HG03135 (cell line): Measurements from ENCODE around the gene VTI1A.

Source experiments
- ATAC-seq: cut with Tn5 transposase; IDR thresholded peaks from one replicate; pipeline ENCODE4 v1.9.1; 2021; ENCODE audit warnings: mild to moderate bottlenecking, moderate library complexity; ENCODE audit not compliant: unreplicated experiment

VTI1A gene

DNA sequence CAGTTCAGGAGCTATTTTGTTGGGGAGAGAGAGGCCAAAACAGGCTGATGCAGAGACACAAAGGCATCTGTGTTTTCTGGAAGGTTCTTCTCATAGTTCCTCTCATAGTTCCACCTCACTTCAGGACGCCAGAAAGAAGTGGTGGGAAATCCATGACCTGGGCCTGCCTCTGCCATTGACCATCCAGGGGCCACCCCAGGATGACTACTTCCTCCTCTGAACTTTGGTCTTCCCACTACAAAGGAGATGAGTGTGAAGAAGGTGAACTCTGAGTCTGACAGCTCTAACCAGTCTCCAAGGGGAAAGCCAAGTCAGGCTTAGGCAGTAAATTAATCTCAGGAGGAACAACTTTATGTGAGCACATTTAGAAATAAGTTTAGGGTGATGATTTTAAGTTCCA lies 327.2 kb downstream of the VTI1A start:
- ATAC-seq: no peak

DNA sequence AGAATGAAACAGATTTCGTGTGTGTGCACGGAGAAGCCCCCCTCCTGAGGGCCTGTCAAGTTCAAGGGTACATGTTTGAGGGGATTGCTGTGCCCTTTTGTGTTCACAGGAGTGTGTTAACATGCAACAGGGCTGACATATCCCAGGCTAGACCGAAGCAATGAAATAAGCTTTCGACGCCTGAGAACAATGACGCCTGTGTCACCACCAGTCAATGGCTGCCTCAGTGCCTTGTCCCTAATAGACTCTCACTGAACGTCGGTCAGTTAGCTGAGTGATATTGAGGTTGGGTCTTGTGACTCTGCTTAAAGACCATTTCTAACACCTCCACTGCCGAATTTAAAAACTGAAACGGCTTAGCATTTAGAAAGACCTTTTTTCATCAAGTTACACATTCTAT lies 327.8 kb downstream of the VTI1A start:
- ATAC-seq: no peak

DNA sequence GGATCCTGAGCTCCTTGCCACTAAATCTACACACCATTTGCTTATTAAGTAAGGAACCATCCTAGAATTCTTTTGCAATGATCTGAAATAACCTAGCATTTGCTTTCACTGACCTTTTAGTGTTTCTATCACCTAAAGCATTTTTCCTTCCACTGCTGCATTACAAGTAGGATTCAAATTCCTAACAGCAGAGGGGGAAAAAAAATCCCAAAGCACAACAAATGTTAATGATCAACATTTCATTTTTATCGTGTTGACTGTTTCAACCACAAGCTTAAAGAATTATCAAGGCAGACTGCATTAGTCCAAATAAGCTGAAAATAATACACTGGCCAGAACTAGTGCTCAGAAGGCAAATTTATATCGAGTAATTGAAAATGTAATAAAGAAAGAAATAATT lies 328.4 kb downstream of the VTI1A start:
- no peak for ATAC-seq

DNA sequence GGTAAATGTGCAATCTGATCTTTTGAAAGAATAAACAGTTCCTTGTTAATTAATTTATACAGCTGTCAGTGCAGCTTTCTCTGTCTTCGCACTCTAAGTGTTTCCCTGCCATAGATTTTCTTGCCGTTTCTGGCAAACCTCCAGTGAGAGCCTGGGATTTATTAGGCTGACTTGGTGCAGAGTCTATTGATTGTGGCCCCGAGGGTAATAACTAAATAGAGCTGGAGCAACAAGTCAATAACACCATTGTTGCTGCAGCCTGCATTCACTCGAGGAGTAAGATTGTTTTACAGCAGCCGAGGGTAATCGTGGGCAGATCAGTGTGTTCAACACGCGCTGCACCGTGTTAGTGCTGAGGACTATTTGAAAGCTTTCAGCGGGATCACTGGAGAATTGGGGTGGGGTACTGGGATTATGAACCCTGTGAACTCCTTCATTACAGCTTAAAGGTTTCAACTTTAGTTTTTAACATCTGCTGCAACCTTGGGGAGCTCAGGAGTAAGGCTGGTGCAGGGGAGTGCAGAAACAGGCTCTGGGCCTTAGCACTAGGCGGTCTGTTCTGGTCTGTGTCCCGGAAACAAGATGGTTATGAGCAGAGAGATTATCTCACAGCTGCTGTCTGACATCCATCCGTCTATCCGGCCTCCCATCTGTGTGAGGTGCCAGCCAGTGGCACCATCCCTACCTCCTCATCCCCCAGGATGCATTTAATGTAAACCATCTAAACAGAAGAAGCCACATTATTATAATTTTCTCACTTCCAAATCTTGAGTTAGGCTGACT lies 329.1 kb downstream of the VTI1A start:
- no peak for ATAC-seq

DNA sequence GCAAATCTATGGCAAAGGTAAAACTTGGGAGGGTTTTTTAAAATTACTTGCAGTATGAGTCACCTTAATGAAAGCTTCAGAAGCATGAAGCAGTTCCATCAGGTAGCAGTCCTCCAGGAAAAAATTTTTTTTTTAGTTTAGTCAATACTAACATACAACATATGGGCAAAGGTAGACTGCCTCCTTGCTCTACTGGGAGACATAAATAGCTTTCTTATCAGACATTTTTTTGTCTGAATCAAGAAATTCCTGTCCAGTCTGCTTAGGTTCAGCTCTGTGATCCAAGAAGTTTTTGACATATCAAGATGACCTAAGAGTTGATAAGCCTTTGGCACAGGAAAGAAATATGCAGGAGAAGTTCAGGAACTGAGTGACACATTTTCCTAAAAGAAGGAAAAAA lies 331.6 kb downstream of the VTI1A start:
- ATAC-seq: no peak

DNA sequence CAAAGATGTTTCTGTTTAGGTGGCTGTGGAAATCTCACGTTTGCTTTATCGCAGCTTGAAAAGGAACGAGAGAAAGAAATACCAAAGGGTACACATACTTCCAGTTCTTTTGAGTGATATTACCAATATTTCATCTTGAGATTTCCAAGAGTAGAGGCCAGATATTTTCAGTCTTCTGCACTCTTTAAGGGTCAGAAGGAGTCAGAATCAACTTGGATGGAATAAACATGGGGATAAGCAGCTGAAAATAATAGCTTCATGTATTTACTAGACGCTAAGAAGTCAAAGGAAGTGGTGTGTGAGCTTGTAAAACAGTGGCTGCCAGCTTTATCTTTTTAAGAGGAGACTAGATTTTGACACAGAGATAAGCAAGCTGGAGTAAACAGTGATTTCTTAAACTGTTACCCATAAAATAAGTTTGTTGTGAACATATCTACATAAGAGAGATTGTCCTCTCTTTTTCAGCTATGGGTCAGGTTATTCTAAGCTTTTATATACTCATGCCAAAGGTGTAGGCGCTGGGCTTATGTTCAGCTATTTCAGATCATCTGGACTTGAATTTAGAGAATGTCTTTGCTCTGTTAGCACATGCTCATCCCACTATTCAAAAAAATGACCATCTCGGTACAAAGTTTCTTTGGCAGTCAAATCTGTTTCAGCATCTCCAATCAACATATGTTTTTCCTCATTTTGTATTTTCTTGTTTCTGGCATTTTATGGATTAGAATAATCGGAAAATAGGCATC lies 332.2 kb downstream of the VTI1A start:
- ATAC-seq: no peak

DNA sequence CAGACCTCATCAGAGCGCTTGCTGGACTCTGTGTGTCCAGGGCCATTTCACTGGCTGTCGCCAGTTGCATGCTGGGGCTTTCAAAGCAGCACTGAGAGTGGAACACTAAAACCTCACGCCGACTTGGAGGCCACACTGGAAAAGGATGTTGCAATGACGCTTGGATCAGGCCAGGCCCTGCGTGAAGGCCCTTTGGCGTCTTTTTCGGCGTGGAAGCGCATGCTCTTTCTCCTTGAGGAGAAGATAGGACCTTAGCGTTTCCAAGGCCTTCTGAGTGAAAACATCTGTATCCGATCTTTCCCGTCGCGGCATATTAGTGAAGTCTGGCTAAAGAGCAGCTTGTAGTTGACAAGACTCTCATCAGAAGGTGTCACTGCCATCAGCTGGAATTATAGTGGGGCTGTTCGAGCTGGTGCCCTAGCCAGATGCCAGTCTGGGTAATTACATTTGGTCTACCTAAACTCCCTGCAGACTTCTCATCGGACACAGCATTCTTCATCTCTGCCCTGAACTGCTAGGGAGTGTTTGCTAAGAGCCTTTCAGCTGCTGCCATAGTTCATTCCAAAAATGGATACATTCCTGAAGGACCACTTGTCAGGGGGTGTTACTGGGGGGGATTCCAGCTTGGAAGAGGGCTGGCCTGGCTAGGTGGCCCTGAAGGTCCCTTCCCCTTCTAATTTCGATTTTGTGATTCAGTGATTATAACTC lies 335.3 kb downstream of the VTI1A start:
- ATAC-seq: no peak

DNA sequence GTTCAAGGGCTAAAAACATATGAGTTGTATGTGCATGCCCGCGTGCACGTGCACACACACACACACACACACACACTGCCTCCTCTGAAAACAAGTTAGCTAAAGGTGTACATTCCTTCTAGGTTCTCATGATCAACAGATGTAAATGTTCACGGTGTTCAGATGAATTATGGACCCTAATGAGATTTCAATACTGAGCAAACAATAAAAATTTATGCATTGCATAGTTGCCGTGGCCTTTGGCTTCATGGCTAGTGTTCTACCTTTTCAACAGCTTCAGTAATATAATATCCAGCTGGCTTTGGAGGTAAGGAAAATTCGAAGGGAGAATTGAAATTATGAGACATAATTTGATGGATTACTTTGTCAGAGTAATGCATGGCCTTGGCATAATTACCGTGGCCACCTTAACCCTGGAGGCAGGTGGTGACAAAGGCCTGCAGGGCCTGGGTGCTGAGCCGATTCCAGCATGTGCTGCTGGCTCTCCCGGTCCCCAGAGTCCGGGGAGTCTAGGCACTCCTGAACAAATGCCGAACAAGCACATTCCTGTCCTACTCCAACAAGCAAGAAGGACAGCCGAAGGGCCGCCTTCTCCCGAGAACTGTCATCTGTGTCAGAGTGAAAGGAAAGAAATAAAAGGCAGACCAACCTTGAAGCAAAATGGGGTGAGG lies 336.5 kb downstream of the VTI1A start:
- ATAC-seq: no peak

DNA sequence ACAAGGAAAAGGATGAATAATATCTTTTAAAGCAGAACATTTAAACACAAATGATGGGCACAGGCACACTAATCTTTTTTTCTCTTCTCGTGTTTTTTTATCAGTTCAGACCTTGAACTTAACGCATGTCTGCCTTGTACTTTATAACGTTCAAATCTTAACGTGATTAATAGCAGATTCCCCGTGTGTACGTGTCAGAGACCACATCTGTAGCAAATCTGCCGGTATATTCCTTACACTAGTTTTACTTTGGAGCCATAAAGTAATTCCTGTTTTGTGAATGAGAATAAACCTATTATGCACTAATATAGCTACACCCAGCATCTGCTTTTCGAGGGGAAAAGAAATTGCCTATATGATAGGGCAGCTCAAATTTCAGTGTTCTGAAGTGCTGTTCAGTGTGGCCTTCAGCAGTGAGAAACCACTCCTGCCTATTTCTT lies 337.0 kb downstream of the VTI1A start:
- ATAC-seq: no peak

DNA sequence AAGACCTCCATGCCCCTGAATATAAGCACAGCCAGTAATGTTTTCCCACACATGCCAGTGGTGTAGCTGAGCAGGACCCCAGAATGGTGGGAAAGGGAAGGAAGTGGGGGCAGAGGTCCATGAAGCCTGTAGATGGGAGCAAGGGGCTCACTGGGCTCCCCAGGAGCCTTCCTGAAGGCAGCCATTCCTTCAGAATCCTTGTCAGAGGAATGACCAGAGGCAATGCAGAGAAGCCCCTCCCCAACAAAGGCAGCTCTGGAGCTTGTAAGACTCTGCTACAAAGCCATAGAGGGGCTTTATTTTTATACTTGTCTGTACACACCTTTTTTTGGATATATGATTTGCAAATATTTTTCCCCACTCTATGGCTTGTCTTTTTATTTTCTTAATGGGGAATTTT lies 338.1 kb downstream of the VTI1A start:
- no peak for ATAC-seq

DNA sequence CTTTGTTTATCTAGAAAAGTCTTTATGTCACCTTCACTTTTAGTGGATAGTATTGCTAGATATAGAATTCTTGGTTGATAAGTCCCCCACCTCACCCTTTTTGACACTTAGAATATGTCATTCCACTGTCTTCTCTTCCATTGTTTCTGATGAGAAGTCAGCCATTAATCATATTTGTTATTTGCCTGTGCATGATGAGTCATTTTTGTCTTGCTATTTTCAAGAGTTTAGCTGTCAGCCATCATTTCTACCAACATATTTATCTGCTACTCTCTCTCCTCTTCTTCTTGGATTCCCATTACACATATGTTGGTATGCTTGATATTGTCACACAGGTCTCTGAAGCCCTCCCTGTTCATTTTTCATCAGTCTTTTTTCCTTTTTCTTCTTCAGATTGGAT lies 342.2 kb downstream of the VTI1A start:
- no peak for ATAC-seq

DNA sequence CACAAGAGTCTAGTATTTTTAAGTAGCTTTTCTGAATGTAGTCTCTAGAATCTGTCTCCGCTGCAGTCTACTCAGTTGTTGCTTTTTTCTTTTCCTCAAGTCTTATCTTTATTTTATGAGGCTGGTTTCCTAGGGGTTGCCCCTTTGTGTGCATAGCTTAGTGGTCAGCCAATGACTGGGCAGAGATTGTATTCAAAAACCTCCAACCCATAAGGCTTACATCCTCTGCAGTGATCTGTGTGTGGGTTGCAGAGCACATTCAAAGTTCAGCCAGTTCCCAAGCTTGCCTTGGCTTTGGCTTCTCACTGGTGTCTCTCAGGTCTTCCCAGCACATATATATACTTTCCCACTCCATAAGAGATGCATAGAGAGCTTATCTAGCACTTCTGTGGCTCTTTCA lies 343.0 kb downstream of the VTI1A start:
- no peak for ATAC-seq

DNA sequence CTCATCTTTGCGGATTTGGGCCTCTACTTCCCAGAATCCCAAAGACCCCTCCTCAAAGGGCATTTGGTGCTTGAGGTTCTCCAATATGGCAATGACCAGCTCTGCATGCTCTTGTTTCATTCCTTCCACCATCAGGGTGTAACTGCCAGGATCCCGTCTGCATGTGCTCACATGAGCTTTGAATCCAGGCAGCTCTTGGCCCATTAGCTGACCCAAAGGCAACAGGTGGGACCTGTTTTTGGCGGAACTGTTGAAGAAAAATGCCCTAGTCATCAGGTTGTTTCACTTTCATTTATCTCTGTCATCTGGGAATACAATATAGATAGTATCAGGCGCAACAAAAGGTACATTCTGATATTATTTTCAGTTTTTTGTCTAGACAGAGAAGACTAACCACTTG lies 343.9 kb downstream of the VTI1A start:
- no peak for ATAC-seq

DNA sequence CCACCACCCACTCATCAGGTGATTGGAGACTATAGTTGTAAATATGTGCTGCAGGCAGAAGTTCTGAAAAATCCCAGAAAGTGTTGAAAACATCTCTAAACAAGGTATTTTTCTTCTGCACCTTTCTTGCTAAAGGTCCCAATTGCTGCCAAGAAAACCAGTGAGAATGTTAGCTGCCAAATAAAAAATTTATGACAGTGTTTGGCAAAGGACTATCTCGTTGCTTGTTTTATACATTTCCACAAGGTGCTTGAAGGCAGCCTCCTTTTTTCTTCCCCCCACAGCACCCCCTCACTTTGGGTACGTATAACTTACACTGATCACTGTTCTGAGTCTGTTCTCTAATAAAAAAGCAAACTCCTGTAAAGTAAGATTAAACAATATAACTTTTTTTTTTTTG lies 344.4 kb downstream of the VTI1A start:
- ATAC-seq: no peak

DNA sequence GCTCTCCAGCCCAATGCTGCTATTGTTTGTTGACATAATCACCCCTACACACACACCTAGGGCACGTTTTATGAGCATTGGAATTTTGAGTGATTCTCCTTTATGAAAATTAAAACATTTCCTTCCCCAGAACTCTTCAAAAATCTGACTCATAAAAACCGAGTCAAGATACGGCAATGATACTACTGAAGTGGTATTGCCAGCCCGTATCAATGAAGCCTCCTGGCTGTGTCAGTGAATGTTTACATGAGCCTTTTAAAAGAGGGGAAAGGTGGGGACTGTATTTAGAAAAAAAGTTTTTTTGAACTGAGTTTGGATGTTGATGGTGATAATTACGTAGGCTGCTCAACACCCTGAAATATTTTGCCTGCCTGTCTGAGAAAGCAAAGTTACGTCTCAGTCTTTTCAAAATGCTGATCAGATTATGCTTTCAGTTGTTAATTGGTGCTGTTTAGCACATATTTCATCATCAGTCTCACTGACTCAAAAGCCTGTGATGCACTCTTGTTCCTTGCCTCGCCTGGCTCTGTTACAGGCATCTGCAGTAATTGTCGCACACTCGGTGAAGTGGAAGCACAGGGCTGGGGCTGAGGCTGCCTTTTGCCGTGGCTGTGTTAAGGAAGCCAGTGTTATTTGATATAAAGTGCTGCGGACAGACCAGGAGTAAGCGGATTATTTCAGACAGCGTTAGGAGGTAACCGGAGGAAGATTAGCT lies 345.6 kb downstream of the VTI1A start:
- no peak for ATAC-seq

DNA sequence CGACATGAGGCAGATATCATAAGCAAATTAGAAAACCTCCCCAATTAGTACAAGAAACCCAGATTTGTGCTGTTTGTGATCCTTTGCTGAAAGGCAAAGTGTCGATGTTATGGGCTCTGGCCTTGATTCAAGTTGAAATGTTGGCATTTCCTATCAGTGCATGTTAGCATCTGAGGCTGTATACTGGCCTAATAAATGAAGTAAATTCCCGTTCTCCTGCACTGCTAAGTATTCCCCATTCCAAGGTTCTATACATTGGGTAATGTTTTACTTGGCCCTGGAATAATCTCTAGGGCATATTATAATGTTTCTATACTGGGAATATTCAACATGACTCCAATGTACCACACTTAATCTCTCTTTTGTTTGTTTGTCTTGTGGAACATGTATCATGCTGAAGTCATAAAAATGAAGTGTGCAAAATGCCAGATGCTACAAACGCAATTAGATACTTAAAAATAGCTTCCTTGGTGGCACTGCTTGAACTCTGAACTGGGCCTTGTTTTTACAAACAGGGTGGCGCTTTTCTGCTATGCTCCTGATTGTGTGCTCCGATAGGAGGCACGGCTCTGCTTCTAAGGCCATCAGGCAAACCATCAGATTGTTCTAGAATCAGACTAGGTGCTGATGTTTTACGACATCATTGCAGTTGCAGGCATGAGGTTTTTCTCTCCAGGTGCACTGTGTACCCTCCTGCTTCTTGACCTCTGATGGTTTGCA lies 346.3 kb downstream of the VTI1A start:
- ATAC-seq: no peak

DNA sequence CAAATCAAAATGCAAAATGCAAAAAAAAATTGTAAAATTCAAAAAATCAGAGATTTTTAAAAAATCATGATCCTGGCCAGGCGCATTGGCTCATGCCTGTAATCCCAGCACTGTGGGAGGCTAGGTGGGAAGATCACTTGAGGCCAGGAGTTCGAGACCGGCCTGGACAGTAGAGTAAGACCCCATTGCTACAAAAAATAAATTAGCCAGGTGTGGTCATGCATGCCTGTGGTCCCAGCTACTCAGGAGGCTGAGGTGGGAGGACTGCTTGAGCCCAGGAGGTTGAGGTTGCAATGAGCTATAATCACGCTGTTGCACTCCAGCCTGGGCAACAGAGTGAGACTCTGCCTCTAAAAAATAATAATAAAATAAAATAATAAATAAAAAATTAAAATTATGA lies 347.2 kb downstream of the VTI1A start:
- ATAC-seq: no peak

DNA sequence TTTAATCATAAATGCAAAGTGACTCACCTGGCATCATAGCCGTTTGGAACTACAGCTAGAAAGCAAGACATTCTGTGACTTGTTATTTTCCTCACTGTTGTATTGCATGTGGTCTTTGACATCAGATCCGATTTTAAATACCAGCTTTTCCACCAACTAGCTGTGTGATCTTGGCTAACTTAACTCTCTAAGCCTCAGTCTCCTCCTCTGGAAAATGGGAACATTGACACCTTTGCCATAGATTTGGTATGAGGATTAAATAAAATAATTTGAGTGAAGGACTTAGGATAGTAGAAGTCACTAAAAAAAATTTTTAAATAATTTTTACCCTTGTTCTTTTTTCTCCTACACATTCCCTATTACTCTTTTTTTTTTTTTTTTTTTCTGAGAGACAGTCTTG lies 348.1 kb downstream of the VTI1A start:
- no peak for ATAC-seq

DNA sequence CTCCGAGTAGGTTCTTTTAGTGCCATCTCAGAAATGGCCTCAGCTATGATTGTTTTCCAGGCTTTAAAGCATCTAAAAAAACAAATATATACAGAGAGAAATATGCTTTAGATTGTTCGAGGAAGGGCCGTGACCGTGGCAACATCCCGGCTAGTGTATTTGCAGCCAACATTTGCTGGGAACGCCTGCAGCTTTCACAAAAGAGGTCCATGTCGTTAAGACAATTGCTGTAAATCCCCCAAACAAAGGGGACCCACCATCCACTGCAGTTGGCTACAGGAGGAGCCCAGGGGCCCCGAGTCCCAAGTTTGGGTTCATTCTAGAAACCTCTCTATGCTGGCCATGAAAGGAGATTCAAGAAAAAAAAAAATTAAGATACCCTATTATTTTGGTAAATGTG lies 350.2 kb downstream of the VTI1A start:
- ATAC-seq: no peak

DNA sequence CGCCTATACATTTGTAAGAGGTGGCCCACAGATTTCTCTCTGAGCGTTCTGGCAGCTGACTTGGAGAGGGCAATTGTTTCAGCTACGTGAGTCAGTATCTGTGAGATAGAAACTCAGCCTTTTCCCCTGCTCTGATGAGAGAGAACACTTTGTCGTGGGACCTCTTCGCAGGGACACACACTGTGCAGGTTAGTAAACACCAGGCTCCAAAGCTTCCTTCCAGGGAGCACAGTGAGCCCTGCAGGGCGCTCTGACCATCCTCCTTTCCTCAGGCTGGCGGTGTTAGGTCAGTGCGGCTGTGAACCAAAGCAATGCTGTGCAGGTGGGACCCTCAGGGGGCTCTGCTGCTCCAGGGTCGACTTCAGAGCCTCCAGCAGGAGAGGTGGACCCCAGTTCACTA lies 350.8 kb downstream of the VTI1A start:
- ATAC-seq: no peak
